GM12864 (cell line): ENCODE results near the gene RAB27A.
"Not testable (repeated sequence)": the region's sequence is repeated elsewhere in the genome, so short reads cannot be mapped to it uniquely, and the experiment has no call there.

ENCODE experiments used
- DNase-seq: peaks from one replicate; pipeline ENCODE4 v3.0.0-alpha.2; 2011; ENCODE audit warnings: low read depth
- H3K4me3 ChIP-seq: 2 replicates; pipeline ENCODE4 v1.5.1; 2011; ENCODE audit warnings: mild to moderate bottlenecking, low read depth, low read length, control low read depth
- CTCF ChIP-seq: IDR thresholded peaks from 2 replicates; pipeline ENCODE4 v1.5.1; 2011; ENCODE audit warnings: low read depth, mild to moderate bottlenecking, moderate library complexity, low read length, control low read depth, inconsistent platforms; ENCODE audit errors: missing control alignments

Gene RAB27A

GRCh38 chr15:55288006-55288717, 1.5 kb downstream of the RAB27A start:
- no peak for TF ChIP-seq CTCF
- no peak overlapping the region; the same call in 1 of the 2 replicates for H3K4me3 ChIP-seq
- DNase-seq, result no peak

- not testable (repeated sequence) for DNase-seq, H3K4me3 ChIP-seq
These were observed 3.0 kb downstream of the RAB27A start for GRCh38 chr15:55286442-55287189.

- no peak overlapping the region for H3K4me3 ChIP-seq
- TF ChIP-seq CTCF, result no peak
- no peak for DNase-seq
These were observed 5.2 kb downstream of the RAB27A start for GRCh38 chr15:55284426-55284825.

GRCh38 chr15:55283379-55284147, 6.0 kb downstream of the RAB27A start:
- TF ChIP-seq CTCF, result no peak
- no peak overlapping the region for H3K4me3 ChIP-seq
- DNase-seq, result no peak

- no peak for DNase-seq
- no peak overlapping the region for H3K4me3 ChIP-seq
- no peak for TF ChIP-seq CTCF
These were observed 7.3 kb downstream of the RAB27A start for GRCh38 chr15:55282284-55282833.

- no peak for TF ChIP-seq CTCF
- DNase-seq, result no peak
- H3K4me3 ChIP-seq, result no peak overlapping the region
These were observed 7.9 kb downstream of the RAB27A start for GRCh38 chr15:55281517-55282228.

- not testable (repeated sequence) for DNase-seq, H3K4me3 ChIP-seq
These were observed 9.0 kb downstream of the RAB27A start for GRCh38 chr15:55280589-55280988.
